CD14-positive monocyte (primary cell): ENCODE data around the gene GRIN2C. TPM values are rescaled to one million over a fixed set of nuclear protein-coding genes. Genes with fewer than 3 reads are reported as not detected.
A peak's percentile ranks its signal among the peaks of the same experiment; 100 is the strongest.

Experiments used
- DNase-seq, 3 donors: peaks; one replicate each; pipeline ENCODE4 v3.0.0-alpha.2; 2011 to 2022
- H2AFZ ChIP-seq: 2 replicates; pipeline ENCODE4 v1.6.0; 2012; ENCODE audit warnings: mild to moderate bottlenecking, low read depth, low read length, inconsistent platforms; ENCODE audit not compliant: insufficient read depth, poor library complexity, severe bottlenecking
- H3K27ac ChIP-seq, 2 donors: 1 replicate in 1 of 2; 2 replicates in 1 of 2; pipeline ENCODE4 v1.5.1; 2012 to 2013; ENCODE audit warnings: low read length in 2 of 2, control low read depth in 1 of 2, inconsistent platforms in 1 of 2, low read depth in 1 of 2, mild to moderate bottlenecking in 1 of 2
- H3K27me3 ChIP-seq, 2 donors: one replicate each; pipeline versions ENCODE4 v1.6.0 to v1.6.1; 2011 to 2013; ENCODE audit warnings: low read length in 2 of 2; ENCODE audit not compliant: control insufficient read depth in 2 of 2, insufficient read depth in 2 of 2
- H3K36me3 ChIP-seq, 2 donors: replicated peaks in 1 of 2; 1 replicate in 1 of 2; 2 replicates in 1 of 2; pipeline versions ENCODE4 v1.5.1 to v1.6.1; 2012 to 2013; ENCODE audit warnings: low read length in 2 of 2, control low read depth in 1 of 2, inconsistent platforms in 1 of 2, mild to moderate bottlenecking in 1 of 2; ENCODE audit not compliant: insufficient read depth in 2 of 2, control insufficient read depth in 1 of 2
- H3K4me1 ChIP-seq, 2 donors: 1 replicate in 1 of 2; 2 replicates in 1 of 2; pipeline versions ENCODE4 v1.5.1 to v1.6.1; 2012 to 2013; ENCODE audit warnings: low read length in 2 of 2, control low read depth in 1 of 2, inconsistent platforms in 1 of 2, mild to moderate bottlenecking in 1 of 2, moderate library complexity in 1 of 2; ENCODE audit not compliant: insufficient read depth in 2 of 2, control insufficient read depth in 1 of 2
- H3K4me2 ChIP-seq: replicated peaks from 2 replicates; pipeline ENCODE3; 2012; ENCODE audit warnings: low read length, moderate library complexity, mild to moderate bottlenecking; ENCODE audit not compliant: poor library complexity, severe bottlenecking; ENCODE audit errors: extremely low read depth
- H3K4me3 ChIP-seq, 3 experiments: fragments of 200-600 bp in 1 of 3; sonication (generic) in 1 of 3; replicated peaks in 1 of 3; 1 replicate in 2 of 3; 2 replicates in 1 of 3; pipeline ENCODE4 v1.5.1; 2011 to 2013; ENCODE audit warnings: low read length in 3 of 3, mild to moderate bottlenecking in 3 of 3, control low read depth in 2 of 3, low read depth in 2 of 3, inconsistent platforms in 1 of 3, moderate library complexity in 1 of 3
- H3K79me2 ChIP-seq: 2 replicates; pipeline ENCODE4 v1.6.0; 2012; ENCODE audit warnings: mild to moderate bottlenecking, control low read depth, inconsistent platforms, low read length, moderate library complexity; ENCODE audit not compliant: insufficient read depth
- H3K9ac ChIP-seq: 2 replicates; pipeline ENCODE4 v1.6.0; 2017; ENCODE audit warnings: low read length, mild to moderate bottlenecking; ENCODE audit not compliant: insufficient read depth, poor library complexity, severe bottlenecking
- H3K9me3 ChIP-seq, 2 donors: replicated peaks in 1 of 2; 1 replicate in 1 of 2; 2 replicates in 1 of 2; pipeline versions ENCODE4 v1.5.1 to v1.6.1; 2012 to 2013; ENCODE audit warnings: low read length in 2 of 2, control low read depth in 1 of 2; ENCODE audit not compliant: control insufficient read depth in 1 of 2, insufficient read depth in 1 of 2
- H4K20me1 ChIP-seq: 2 replicates; pipeline ENCODE4 v1.6.0; 2012; ENCODE audit warnings: mild to moderate bottlenecking, low read length, control low read depth, moderate library complexity; ENCODE audit not compliant: insufficient read depth
- H3K27ac Mint-ChIP-seq, 7 donors: one replicate each; pipeline ENCODE4 v1.8.0; 2020; ENCODE audit warnings: mild to moderate bottlenecking in 7 of 7, mixed read lengths in 7 of 7, moderate library complexity in 6 of 7, inconsistent platforms in 2 of 7
- H3K27me3 Mint-ChIP-seq, 3 donors: one replicate each; pipeline ENCODE4 v1.8.0; 2021 to 2022; ENCODE audit warnings: low read depth in 3 of 3, mild to moderate bottlenecking in 3 of 3, mixed read lengths in 3 of 3, moderate library complexity in 3 of 3, inconsistent platforms in 1 of 3
- H3K36me3 Mint-ChIP-seq, 2 donors: one replicate each; pipeline ENCODE4 v1.8.0; 2020; ENCODE audit warnings: mixed read lengths in 2 of 2, inconsistent platforms in 1 of 2, mild to moderate bottlenecking in 1 of 2
- H3K4me1 Mint-ChIP-seq: one replicate; pipeline ENCODE4 v1.8.0; 2020; ENCODE audit warnings: mild to moderate bottlenecking, mixed read lengths
- H3K4me3 Mint-ChIP-seq, 2 donors: one replicate each; pipeline ENCODE4 v1.8.0; 2020; ENCODE audit warnings: mild to moderate bottlenecking in 2 of 2, mixed read lengths in 2 of 2, moderate library complexity in 1 of 2
- H3K9me3 Mint-ChIP-seq, 7 donors: one replicate each; pipeline ENCODE4 v1.8.0; 2020 to 2022; ENCODE audit warnings: mixed read lengths in 7 of 7, mild to moderate bottlenecking in 6 of 7, moderate library complexity in 6 of 7, inconsistent platforms in 2 of 7
- WGBS: methylation state at CpG from one replicate; pipeline ENCODE4 v1.1.5; 2013; ENCODE audit warnings: missing lambda C conversion rate; ENCODE audit not compliant: insufficient coverage; 5-methylcytosine and 5-hydroxymethylcytosine counted together
- intact Hi-C, 2 donors: fragments of 100-400 bp; cut with micrococcal nuclease; formaldehyde crosslinking; loops; one replicate each; pipeline versions ENCODE4 v1.15.0 to v1.15.1; 2023
- polyA plus RNA-seq, 3 donors: library from polyadenylated mRNA; depleted of rRNA in 1 of 3; unstranded in 2 of 3; stranded (reverse) in 1 of 3; fragments of 300-500 nt in 2 of 3; fragments of >200 nt in 1 of 3; fragmentation: Illumina TruSeq in 2 of 3; gene quantifications; 1 replicate in 2 of 3; 2 replicates in 1 of 3; pipeline ENCODE4 v1.2.3, GENCODE V29; 2012 to 2021
- TF ChIP-seq, protein P1 (sequence below): fragments of 200-600 bp; IDR thresholded peaks from one replicate; pipeline ENCODE4 v1.8.0; 2022; ENCODE audit warnings: antibody characterized with exemption, mild to moderate bottlenecking

The GRIN2C gene
- polyA plus RNA-seq, 3 donors = 0.04 TPM; not detected in 2

DNA sequence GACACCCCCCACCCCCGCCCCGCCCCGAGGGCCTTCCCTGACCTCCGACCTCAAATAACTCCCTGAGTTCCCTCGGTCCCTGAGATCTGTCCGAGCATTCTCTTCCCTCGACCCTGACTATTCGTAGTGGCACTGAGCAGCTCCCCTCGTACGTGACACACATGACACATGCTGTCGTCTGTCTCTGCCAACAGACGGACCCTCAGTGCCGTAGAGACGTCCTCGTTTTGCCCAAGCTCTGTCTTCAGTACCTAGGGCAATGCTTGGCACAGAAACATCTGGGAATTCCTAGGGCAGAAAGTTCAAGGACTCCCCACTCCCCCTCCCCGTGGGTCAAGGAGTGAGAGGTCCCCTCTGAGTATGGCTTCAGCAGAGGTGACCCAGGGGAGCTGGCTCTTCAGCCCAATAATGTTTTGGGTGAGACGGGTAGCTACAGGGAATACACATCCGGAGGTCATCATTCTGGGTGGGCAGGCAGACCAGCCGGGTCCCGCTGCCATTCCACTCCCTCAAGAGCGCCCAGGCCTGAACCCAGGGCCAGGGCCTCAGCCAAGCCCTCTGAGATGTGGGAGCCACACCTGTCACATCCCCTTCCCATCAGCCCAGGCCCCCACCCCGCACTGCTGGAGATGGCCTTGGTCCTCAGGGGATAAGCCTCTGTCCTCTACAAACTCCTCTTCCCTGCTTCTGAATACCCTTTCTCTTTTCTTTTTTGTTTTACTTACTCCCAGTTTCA lies 34.4 kb upstream of the GRIN2C start:
- no peak overlapping the region for H3K27ac ChIP-seq
- H3K36me3 ChIP-seq = no peaks in the 10 kb centered on the region
- Mint-ChIP-seq H3K27ac (peak overlapping the region in 1 of 7 donors; percentile 35), H3K9me3 (peaks cover 0 to 10% (median 5%) of the 10 kb centered on the region in 7 donors), H3K36me3 (peaks cover 0 to 3% of the 10 kb centered on the region in 2 donors), H3K4me1 (peaks cover 5% of the 10 kb centered on the region), H3K27me3 (peaks cover 58 to 70% (median 61%) of the 10 kb centered on the region in 3 donors), H3K4me3 (peak overlapping the region in 1 of 2 donors; percentile 86)
- H4K20me1 ChIP-seq = no peaks in the 10 kb centered on the region
- no peak overlapping the region for H3K4me3 ChIP-seq
- H3K27me3 ChIP-seq = peaks cover 26 to 53% of the 10 kb centered on the region in 2 donors
- H2AFZ ChIP-seq = no peak overlapping the region
- TF ChIP-seq, protein P1, sequence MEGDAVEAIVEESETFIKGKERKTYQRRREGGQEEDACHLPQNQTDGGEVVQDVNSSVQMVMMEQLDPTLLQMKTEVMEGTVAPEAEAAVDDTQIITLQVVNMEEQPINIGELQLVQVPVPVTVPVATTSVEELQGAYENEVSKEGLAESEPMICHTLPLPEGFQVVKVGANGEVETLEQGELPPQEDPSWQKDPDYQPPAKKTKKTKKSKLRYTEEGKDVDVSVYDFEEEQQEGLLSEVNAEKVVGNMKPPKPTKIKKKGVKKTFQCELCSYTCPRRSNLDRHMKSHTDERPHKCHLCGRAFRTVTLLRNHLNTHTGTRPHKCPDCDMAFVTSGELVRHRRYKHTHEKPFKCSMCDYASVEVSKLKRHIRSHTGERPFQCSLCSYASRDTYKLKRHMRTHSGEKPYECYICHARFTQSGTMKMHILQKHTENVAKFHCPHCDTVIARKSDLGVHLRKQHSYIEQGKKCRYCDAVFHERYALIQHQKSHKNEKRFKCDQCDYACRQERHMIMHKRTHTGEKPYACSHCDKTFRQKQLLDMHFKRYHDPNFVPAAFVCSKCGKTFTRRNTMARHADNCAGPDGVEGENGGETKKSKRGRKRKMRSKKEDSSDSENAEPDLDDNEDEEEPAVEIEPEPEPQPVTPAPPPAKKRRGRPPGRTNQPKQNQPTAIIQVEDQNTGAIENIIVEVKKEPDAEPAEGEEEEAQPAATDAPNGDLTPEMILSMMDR = no peak
- peaks cover 0 to 12% of the 10 kb centered on the region in 2 donors for H3K4me1 ChIP-seq
- no peak for DNase-seq
- peaks cover 0 to 18% of the 10 kb centered on the region in 2 donors for H3K9me3 ChIP-seq
- H3K9ac ChIP-seq = no peak overlapping the region
- H3K4me2 ChIP-seq = no peak overlapping the region
- no peaks in the 10 kb centered on the region for H3K79me2 ChIP-seq
- WGBS = 37% methylated on average over 16 of the region's 22 CpGs
- intact Hi-C loops = no loop called here

DNA sequence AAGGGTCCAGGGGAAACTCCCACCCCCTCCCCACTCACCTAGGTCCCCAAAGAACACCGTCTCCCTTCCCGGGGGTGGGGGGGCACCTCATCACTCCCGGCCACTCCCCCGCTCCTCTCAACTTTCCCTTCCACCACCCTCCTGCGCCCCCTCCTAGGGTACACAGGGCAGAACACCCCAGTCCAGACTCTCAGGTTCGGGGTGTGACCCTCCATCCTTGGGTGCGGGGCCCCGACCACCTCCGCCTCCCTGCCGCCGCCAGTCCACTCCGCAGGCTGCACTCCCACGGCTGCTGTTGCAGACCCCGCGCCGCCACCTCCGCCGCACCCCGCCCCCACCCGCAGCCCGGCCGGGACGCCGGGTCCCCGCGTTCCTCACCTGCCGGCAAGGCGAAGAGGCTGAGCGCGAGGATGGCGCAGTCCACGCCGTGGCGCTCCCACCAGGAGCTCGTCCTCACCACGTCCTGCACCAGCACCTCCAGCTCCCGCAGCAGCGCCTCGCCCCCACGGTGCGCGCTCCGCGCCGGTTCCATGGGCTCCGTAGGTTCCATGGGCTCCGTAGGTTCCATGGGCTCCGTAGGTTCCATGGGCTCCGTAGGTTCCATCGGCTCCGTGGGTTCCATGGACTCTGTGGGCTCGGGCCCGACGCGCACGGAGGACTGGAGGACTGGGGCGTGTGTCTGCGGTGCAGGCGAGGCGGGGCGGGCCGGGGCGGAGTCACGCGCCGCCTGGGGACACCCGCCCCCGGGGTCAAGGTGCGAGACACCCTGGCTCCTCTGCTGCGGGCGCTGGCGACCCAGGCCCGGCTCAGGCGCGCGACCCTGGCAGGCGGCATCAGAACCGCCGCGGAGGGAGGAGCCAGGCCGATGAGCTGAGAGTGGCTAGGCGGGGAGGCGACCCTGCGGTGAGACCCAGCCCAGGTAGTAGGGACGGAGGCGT lies 33.6 kb upstream of the GRIN2C start, which contains the start of gene FADS6:
TSS of gene FADS6 (minus strand) at position 660 of the 938 bp plus-strand sequence. CDS start at position 622, 38 bp downstream.
- no peak within 1 kb of the TSS for H3K27ac ChIP-seq
- peak within 1 kb of the TSS; percentile 34 to 86 for H3K4me3 Mint-ChIP-seq
- no peaks in the 10 kb centered on the region for H3K79me2 ChIP-seq
- peaks cover 26 to 53% of the 10 kb centered on the region in 2 donors for H3K27me3 ChIP-seq
- H3K9me3 Mint-ChIP-seq = peaks cover 0 to 10% (median 5%) of the 10 kb centered on the region in 7 donors
- TF ChIP-seq, protein P1 = no peak
- DNase-seq = no peak
- 5% methylated on average over 83 of the region's 86 CpGs for WGBS
- peaks cover 60 to 68% (median 66%) of the 10 kb centered on the region in 3 donors for H3K27me3 Mint-ChIP-seq
- no peak within 1 kb of the TSS for H3K9ac ChIP-seq
- no peaks in the 10 kb centered on the region for H3K36me3 ChIP-seq
- H3K27ac Mint-ChIP-seq = peak within 1 kb of the TSS in 1 of 7 donors; percentile 35
- H3K36me3 Mint-ChIP-seq = peaks cover 0 to 3% of the 10 kb centered on the region in 2 donors
- H3K4me3 ChIP-seq = no peak within 1 kb of the TSS
- H2AFZ ChIP-seq = peak within 1 kb of the TSS; percentile 35
- H3K4me1 ChIP-seq = peaks cover 0 to 12% of the 10 kb centered on the region in 2 donors
- peaks cover 0 to 18% of the 10 kb centered on the region in 2 donors for H3K9me3 ChIP-seq
- H4K20me1 ChIP-seq = no peaks in the 10 kb centered on the region
- peak within 1 kb of the TSS; percentile 49 for H3K4me2 ChIP-seq
- intact Hi-C loops = no loop called here
- peaks cover 5% of the 10 kb centered on the region for H3K4me1 Mint-ChIP-seq
